ENCODE data around the gene RSRC1. TPM values are rescaled to one million over a fixed set of nuclear protein-coding genes. Genes with fewer than 3 reads are reported as not detected.

The RSRC1 gene
- total RNA-seq, 1 experiment from 2014 or later: 60.3 TPM

GRCh38 chr3:158279609-158280008, 169.7 kb downstream of the RSRC1 start:
- Histone ChIP-seq H3K4me1 (replicated peaks; ENCODE audit: insufficient read depth) (no peaks in the 10 kb centered on the region), H3K4me3 (no peak overlapping the region), H3K36me3 (ENCODE audit: low read depth) (no peaks in the 10 kb centered on the region), H3K27ac (no peak overlapping the region), H4K20me1 (ENCODE audit: insufficient read depth) (no peaks in the 10 kb centered on the region), H3K27me3 (ENCODE audit: insufficient read depth, low read depth) (no peaks in the 10 kb centered on the region), H3F3A (ENCODE audit: insufficient read depth, low read depth) (no peaks in the 10 kb centered on the region), H2AFZ (no peak overlapping the region), H3K9me3 (ENCODE audit: insufficient read depth, low read depth) (no peaks in the 10 kb centered on the region), H3K79me2 (ENCODE audit: low read depth) (no peaks in the 10 kb centered on the region), H3K4me2 (no peak overlapping the region), H3K9me2 (ENCODE audit: insufficient read depth) (no peaks in the 10 kb centered on the region)
- no peak for DNase-seq
- no peak for TF ChIP-seq EZH2 (IDR thresholded peaks at IDR 0.05; ENCODE audit: low read depth)
- no peak for TF ChIP-seq CTCF (conservative IDR thresholded peaks at IDR 0.05)
- no TSS peak for BruUV-seq (replicated peaks)
- POLR2A ChIA-PET (ENCODE audit: unreplicated experiment): no interaction called here
- intact Hi-C loops (cut with micrococcal nuclease; ENCODE audit: unreplicated experiment): no loop called here
- CTCF ChIA-PET: no interaction called here

- intact Hi-C loops (cut with micrococcal nuclease; ENCODE audit: unreplicated experiment): no loop called here
- H3K4me3 ChIP-seq: no peak overlapping the region
- H3K9me3 ChIP-seq (ENCODE audit: insufficient read depth, low read depth): no peaks in the 10 kb centered on the region
- CTCF ChIA-PET: no interaction called here
- no peaks in the 10 kb centered on the region for H3K36me3 ChIP-seq (ENCODE audit: low read depth)
- TF ChIP-seq EZH2 (IDR thresholded peaks at IDR 0.05; ENCODE audit: low read depth): no peak
- no peak for TF ChIP-seq CTCF (conservative IDR thresholded peaks at IDR 0.05)
- H3K4me1 ChIP-seq (replicated peaks; ENCODE audit: insufficient read depth): no peaks in the 10 kb centered on the region
- no peaks in the 10 kb centered on the region for H4K20me1 ChIP-seq (ENCODE audit: insufficient read depth)
- no peak overlapping the region for H3K27ac ChIP-seq
- H3K79me2 ChIP-seq (ENCODE audit: low read depth): no peaks in the 10 kb centered on the region
- DNase-seq: no peak
- no TSS peak for BruUV-seq (replicated peaks)
- H3K27me3 ChIP-seq (ENCODE audit: insufficient read depth, low read depth): no peaks in the 10 kb centered on the region
- H2AFZ ChIP-seq: no peak overlapping the region
- H3K9me2 ChIP-seq (ENCODE audit: insufficient read depth): no peaks in the 10 kb centered on the region
- no peak overlapping the region for H3K4me2 ChIP-seq
- no peaks in the 10 kb centered on the region for H3F3A ChIP-seq (ENCODE audit: insufficient read depth, low read depth)
- POLR2A ChIA-PET (ENCODE audit: unreplicated experiment): no interaction called here
These were observed 185.9 kb downstream of the RSRC1 start for GRCh38 chr3:158295771-158296170.

- CTCF ChIA-PET: no interaction called here
- H3K9me2 ChIP-seq (ENCODE audit: insufficient read depth): no peaks in the 10 kb centered on the region
These were observed 188.1 kb downstream of the RSRC1 start for GRCh38 chr3:158297940-158298339.

More at GRCh38 chr3:158297940-158298339, 188.1 kb downstream of the RSRC1 start:
- TF ChIP-seq CTCF (conservative IDR thresholded peaks at IDR 0.05) (no peak), EZH2 (IDR thresholded peaks at IDR 0.05; ENCODE audit: low read depth) (no peak)
- DNase-seq: no peak
- Histone ChIP-seq H3K27ac (no peak overlapping the region), H3K79me2 (ENCODE audit: low read depth) (no peaks in the 10 kb centered on the region), H4K20me1 (ENCODE audit: insufficient read depth) (peaks cover 4% of the 10 kb centered on the region; the same call in 1 of the 2 replicates), H3K9me3 (ENCODE audit: insufficient read depth, low read depth) (no peaks in the 10 kb centered on the region), H3K27me3 (ENCODE audit: insufficient read depth, low read depth) (no peaks in the 10 kb centered on the region), H3K4me2 (no peak overlapping the region), H2AFZ (no peak overlapping the region), H3K4me3 (no peak overlapping the region), H3F3A (ENCODE audit: insufficient read depth, low read depth) (no peaks in the 10 kb centered on the region), H3K36me3 (ENCODE audit: low read depth) (no peaks in the 10 kb centered on the region), H3K4me1 (replicated peaks; ENCODE audit: insufficient read depth) (no peaks in the 10 kb centered on the region)
- intact Hi-C loops (cut with micrococcal nuclease; ENCODE audit: unreplicated experiment): no loop called here
- no TSS peak for BruUV-seq (replicated peaks)
- POLR2A ChIA-PET (ENCODE audit: unreplicated experiment): no interaction called here

Measured in PC-9 (cell line).